GM23338 (cell line): ENCODE results near the gene SOWAHA. TPM values are rescaled to one million over a fixed set of nuclear protein-coding genes. Genes with fewer than 3 reads are reported as not detected.

Experiments used
- ATAC-seq: fragments of 200-7000 bp; cut with Tn5 transposase; 3 replicates; pipeline ENCODE4 v1.9.1; 2020
- DNase-seq: peaks from one replicate; pipeline ENCODE4 v3.0.0-alpha.2; 2015; ENCODE audit warnings: low spot score
- H2AFZ ChIP-seq: fragments of 200-600 bp; sonication (generic); 2 replicates; pipeline ENCODE4 v1.8.0; 2016; ENCODE audit warnings: antibody characterized with exemption, mild to moderate bottlenecking, moderate library complexity
- H3F3A ChIP-seq: fragments of 200-600 bp; sonication (generic); replicated peaks from 2 replicates; pipeline ENCODE4 v1.8.0; 2017; ENCODE audit warnings: antibody characterized with exemption, mixed run types, low read depth
- H3K27ac ChIP-seq: fragments of 200-600 bp; sonication (generic); 2 replicates; pipeline ENCODE4 v1.6.1; 2016; ENCODE audit warnings: low read depth
- H3K27me3 ChIP-seq: fragments of 200-600 bp; sonication (generic); 2 replicates; pipeline ENCODE4 v1.8.0; 2016; ENCODE audit warnings: mild to moderate bottlenecking, mixed run types, moderate library complexity; ENCODE audit not compliant: insufficient read depth
- H3K36me3 ChIP-seq: fragments of 200-600 bp; sonication (generic); 2 replicates; pipeline ENCODE4 v1.8.0; 2016; ENCODE audit warnings: mild to moderate bottlenecking; ENCODE audit not compliant: insufficient read depth
- H3K4me1 ChIP-seq: fragments of 200-600 bp; sonication (generic); 2 replicates; pipeline ENCODE4 v1.8.0; 2016; ENCODE audit warnings: mild to moderate bottlenecking, moderate library complexity; ENCODE audit not compliant: insufficient read depth
- H3K4me2 ChIP-seq: fragments of 200-600 bp; sonication (generic); 2 replicates; pipeline ENCODE4 v1.7.1; 2017; ENCODE audit warnings: mixed run types
- H3K4me3 ChIP-seq: fragments of 200-600 bp; sonication (generic); 2 replicates; pipeline ENCODE4 v1.6.1; 2016; ENCODE audit warnings: mixed run types
- H3K79me2 ChIP-seq: fragments of 200-600 bp; sonication (generic); replicated peaks from 2 replicates; pipeline ENCODE4 v1.8.0; 2017; ENCODE audit warnings: mild to moderate bottlenecking; ENCODE audit not compliant: insufficient read depth
- H3K9me2 ChIP-seq: fragments of 200-600 bp; sonication (generic); 2 replicates; pipeline ENCODE4 v1.8.0; 2017; ENCODE audit not compliant: insufficient read depth
- H4K20me1 ChIP-seq: fragments of 200-600 bp; sonication (generic); replicated peaks from 2 replicates; pipeline ENCODE4 v1.8.0; 2017; ENCODE audit warnings: mild to moderate bottlenecking; ENCODE audit not compliant: insufficient read depth
- H3K27ac Mint-ChIP-seq: 2 replicates; pipeline ENCODE4 v1.8.0; 2020; ENCODE audit warnings: inconsistent platforms, mild to moderate bottlenecking, moderate library complexity, mixed read lengths
- H3K27me3 Mint-ChIP-seq: 3 replicates; pipeline ENCODE4 v1.8.0; 2022; ENCODE audit warnings: low read depth, mild to moderate bottlenecking, moderate library complexity, mixed read lengths, inconsistent platforms; ENCODE audit not compliant: insufficient read depth, poor library complexity
- H3K36me3 Mint-ChIP-seq: 3 replicates; pipeline ENCODE4 v1.8.0; 2021; ENCODE audit warnings: low read depth, mild to moderate bottlenecking, inconsistent platforms, moderate library complexity, mixed read lengths
- H3K4me1 Mint-ChIP-seq: 3 replicates; pipeline ENCODE4 v1.8.0; 2020; ENCODE audit warnings: mild to moderate bottlenecking, inconsistent platforms, mixed read lengths
- H3K4me3 Mint-ChIP-seq: 3 replicates; pipeline ENCODE4 v1.8.0; 2021; ENCODE audit warnings: moderate library complexity, mild to moderate bottlenecking, inconsistent platforms, mixed read lengths
- H3K9me3 Mint-ChIP-seq: 3 replicates; pipeline ENCODE4 v1.8.0; 2020; ENCODE audit warnings: moderate library complexity, mild to moderate bottlenecking, inconsistent platforms, mixed read lengths
- EZH2 ChIP-seq: fragments of 200-600 bp; sonication (generic); IDR thresholded peaks from one replicate; pipeline ENCODE4 v1.8.0; 2017; ENCODE audit warnings: antibody characterized with exemption, mild to moderate bottlenecking, low read depth; ENCODE audit not compliant: unreplicated experiment
- EZH2phosphoT487 ChIP-seq: fragments of 200-600 bp; sonication (generic); IDR thresholded peaks from one replicate; pipeline ENCODE4 v1.8.1; 2018; ENCODE audit warnings: antibody characterized with exemption; ENCODE audit not compliant: unreplicated experiment
- JUNB ChIP-seq: IDR thresholded peaks from one replicate; pipeline ENCODE4 v1.6.1; 2016; ENCODE audit warnings: antibody characterized with exemption; ENCODE audit not compliant: unreplicated experiment
- NANOG ChIP-seq: IDR thresholded peaks from 2 replicates; pipeline ENCODE4 v1.6.1; 2016; ENCODE audit warnings: antibody characterized with exemption, borderline replicate concordance
- ZNF114 ChIP-seq: fragments of 250-450 bp; sonication (Bioruptor Pico); IDR thresholded peaks from 2 replicates; pipeline ENCODE4 v1.5.0; 2020; ENCODE audit warnings: mild to moderate bottlenecking, moderate library complexity
- ZNF331 ChIP-seq: fragments of 250-450 bp; sonication (Bioruptor Pico); IDR thresholded peaks from 2 replicates; pipeline ENCODE4 v1.5.0; 2020; ENCODE audit warnings: low read depth, mild to moderate bottlenecking, moderate library complexity
- polyA plus RNA-seq: library from polyadenylated mRNA; unstranded; fragments of >200 nt; fragmentation: Nextera tagmentation; extraction: Ambion mirVana; gene quantifications from 2 replicates; pipeline ENCODE4 v1.2.1, GENCODE V29; 2016
- total RNA-seq: library from RNA; depleted of rRNA; stranded (reverse); fragments of >200 nt; shearing (Covaris generic); gene quantifications from 2 replicates; pipeline ENCODE4 v1.2.3, GENCODE V29; 2014
- TF ChIP-seq, protein P1 (sequence below): IDR thresholded peaks from one replicate; pipeline ENCODE4 v1.6.1; 2018; ENCODE audit warnings: antibody characterized with exemption; ENCODE audit not compliant: unreplicated experiment
- TF ChIP-seq, protein P2 (sequence below), 2 experiments: fragments of 200-600 bp in 1 of 2; sonication (generic) in 1 of 2; conservative IDR thresholded peaks; 2 replicates each; pipeline versions ENCODE4 v1.5.1 to v1.6.1; 2016 to 2017; ENCODE audit warnings: antibody characterized with exemption in 2 of 2, low read depth in 2 of 2, mild to moderate bottlenecking in 2 of 2, moderate library complexity in 1 of 2
- TF ChIP-seq, protein P3 (sequence below): IDR thresholded peaks from 2 replicates; pipeline ENCODE4 v1.6.1; 2016; ENCODE audit warnings: antibody characterized with exemption

The SOWAHA gene
- total and polyA plus RNA-seq, 2 experiments from 2014 or later = 0.18 to 0.52 TPM

DNA sequence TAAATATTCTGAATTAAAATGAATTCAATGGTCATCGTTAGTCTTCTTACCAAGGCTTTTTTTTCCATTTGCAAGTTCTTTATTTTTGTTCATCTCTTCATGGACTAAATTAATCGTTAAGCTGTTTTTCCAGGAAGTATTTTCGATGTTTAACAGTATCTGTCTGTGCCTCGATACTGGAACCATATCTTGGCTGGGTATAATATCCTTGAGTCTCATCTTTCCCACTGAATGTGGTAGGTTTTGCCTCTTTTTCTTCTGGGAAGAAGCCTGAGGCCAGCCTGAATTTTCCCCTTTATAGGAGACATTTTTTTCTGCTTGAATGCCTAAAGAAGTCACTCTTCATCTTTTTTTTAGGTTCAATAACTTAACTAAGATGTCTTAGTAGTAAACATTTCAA lies 32.1 kb upstream of the SOWAHA start:
- no peak for TF ChIP-seq EZH2phosphoT487
- TF ChIP-seq, protein P1, sequence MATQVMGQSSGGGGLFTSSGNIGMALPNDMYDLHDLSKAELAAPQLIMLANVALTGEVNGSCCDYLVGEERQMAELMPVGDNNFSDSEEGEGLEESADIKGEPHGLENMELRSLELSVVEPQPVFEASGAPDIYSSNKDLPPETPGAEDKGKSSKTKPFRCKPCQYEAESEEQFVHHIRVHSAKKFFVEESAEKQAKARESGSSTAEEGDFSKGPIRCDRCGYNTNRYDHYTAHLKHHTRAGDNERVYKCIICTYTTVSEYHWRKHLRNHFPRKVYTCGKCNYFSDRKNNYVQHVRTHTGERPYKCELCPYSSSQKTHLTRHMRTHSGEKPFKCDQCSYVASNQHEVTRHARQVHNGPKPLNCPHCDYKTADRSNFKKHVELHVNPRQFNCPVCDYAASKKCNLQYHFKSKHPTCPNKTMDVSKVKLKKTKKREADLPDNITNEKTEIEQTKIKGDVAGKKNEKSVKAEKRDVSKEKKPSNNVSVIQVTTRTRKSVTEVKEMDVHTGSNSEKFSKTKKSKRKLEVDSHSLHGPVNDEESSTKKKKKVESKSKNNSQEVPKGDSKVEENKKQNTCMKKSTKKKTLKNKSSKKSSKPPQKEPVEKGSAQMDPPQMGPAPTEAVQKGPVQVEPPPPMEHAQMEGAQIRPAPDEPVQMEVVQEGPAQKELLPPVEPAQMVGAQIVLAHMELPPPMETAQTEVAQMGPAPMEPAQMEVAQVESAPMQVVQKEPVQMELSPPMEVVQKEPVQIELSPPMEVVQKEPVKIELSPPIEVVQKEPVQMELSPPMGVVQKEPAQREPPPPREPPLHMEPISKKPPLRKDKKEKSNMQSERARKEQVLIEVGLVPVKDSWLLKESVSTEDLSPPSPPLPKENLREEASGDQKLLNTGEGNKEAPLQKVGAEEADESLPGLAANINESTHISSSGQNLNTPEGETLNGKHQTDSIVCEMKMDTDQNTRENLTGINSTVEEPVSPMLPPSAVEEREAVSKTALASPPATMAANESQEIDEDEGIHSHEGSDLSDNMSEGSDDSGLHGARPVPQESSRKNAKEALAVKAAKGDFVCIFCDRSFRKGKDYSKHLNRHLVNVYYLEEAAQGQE = no peak
- TF ChIP-seq, protein P2, sequence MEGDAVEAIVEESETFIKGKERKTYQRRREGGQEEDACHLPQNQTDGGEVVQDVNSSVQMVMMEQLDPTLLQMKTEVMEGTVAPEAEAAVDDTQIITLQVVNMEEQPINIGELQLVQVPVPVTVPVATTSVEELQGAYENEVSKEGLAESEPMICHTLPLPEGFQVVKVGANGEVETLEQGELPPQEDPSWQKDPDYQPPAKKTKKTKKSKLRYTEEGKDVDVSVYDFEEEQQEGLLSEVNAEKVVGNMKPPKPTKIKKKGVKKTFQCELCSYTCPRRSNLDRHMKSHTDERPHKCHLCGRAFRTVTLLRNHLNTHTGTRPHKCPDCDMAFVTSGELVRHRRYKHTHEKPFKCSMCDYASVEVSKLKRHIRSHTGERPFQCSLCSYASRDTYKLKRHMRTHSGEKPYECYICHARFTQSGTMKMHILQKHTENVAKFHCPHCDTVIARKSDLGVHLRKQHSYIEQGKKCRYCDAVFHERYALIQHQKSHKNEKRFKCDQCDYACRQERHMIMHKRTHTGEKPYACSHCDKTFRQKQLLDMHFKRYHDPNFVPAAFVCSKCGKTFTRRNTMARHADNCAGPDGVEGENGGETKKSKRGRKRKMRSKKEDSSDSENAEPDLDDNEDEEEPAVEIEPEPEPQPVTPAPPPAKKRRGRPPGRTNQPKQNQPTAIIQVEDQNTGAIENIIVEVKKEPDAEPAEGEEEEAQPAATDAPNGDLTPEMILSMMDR (conservative IDR thresholded peaks at IDR 0.05; ENCODE audit: low read depth in 2 of 2) = no peak
- TF ChIP-seq JUNB = no peak
- TF ChIP-seq, protein P3, sequence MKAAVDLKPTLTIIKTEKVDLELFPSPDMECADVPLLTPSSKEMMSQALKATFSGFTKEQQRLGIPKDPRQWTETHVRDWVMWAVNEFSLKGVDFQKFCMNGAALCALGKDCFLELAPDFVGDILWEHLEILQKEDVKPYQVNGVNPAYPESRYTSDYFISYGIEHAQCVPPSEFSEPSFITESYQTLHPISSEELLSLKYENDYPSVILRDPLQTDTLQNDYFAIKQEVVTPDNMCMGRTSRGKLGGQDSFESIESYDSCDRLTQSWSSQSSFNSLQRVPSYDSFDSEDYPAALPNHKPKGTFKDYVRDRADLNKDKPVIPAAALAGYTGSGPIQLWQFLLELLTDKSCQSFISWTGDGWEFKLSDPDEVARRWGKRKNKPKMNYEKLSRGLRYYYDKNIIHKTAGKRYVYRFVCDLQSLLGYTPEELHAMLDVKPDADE = no peak
- TF ChIP-seq ZNF114 (CRISPR knock-in tag) = no peak
- TF ChIP-seq EZH2 = no peak
- no peak for TF ChIP-seq NANOG
- no peak for TF ChIP-seq ZNF331 (CRISPR knock-in tag)
- H3K4me2 ChIP-seq = no peak overlapping the region
- ATAC-seq (no peak), DNase-seq (no peak)
- no peaks in the 10 kb centered on the region for H4K20me1 ChIP-seq
- Mint-ChIP-seq H3K36me3 (no peaks in the 10 kb centered on the region), H3K4me3 (no peak overlapping the region), H3K9me3 (no peaks in the 10 kb centered on the region), H3K27me3 (peaks cover 22% of the 10 kb centered on the region), H3K27ac (no peak overlapping the region), H3K4me1 (peaks cover 16% of the 10 kb centered on the region)
- no peaks in the 10 kb centered on the region for H3K36me3 ChIP-seq
- no peaks in the 10 kb centered on the region for H3K9me2 ChIP-seq
- no peak overlapping the region for H3K4me3 ChIP-seq
- no peaks in the 10 kb centered on the region for H3F3A ChIP-seq
- no peak overlapping the region for H2AFZ ChIP-seq
- H3K79me2 ChIP-seq = no peaks in the 10 kb centered on the region
- peaks cover 60% of the 10 kb centered on the region for H3K27me3 ChIP-seq
- H3K27ac ChIP-seq = no peak overlapping the region
- peaks cover 12% of the 10 kb centered on the region for H3K4me1 ChIP-seq

DNA sequence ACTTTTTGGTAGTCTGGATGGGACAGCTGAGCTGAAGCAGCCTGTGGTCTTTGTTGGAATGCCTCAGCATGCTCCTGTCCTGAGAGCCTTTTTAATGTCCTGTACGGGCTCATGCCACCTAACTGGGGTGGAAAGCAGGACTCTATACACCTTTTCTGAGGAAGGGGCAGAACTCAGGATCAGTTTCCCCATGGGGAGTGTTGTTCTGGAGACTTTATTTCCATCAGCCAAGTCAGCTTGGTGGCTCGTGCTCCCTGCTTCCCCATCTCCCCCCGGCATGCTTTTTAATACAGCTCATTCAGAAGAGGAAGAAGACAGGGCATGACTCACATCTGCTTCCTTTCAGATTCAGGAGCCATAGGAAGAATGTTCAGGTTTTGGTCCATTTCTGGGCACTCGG lies 31.0 kb upstream of the SOWAHA start:
- no peak overlapping the region for H3K27ac ChIP-seq
- no peak for DNase-seq
- H2AFZ ChIP-seq = peak overlapping the region; percentile 28; the same call in 1 of the 2 replicates
- no peaks in the 10 kb centered on the region for H4K20me1 ChIP-seq
- no peak overlapping the region for H3K4me3 ChIP-seq
- H3K4me1 ChIP-seq = peaks cover 8% of the 10 kb centered on the region
- H3K36me3 ChIP-seq = no peaks in the 10 kb centered on the region
- no peaks in the 10 kb centered on the region for H3K79me2 ChIP-seq
- H3K9me2 ChIP-seq = no peaks in the 10 kb centered on the region
- Mint-ChIP-seq H3K4me3 (no peak overlapping the region), H3K27me3 (peaks cover 19% of the 10 kb centered on the region), H3K9me3 (no peaks in the 10 kb centered on the region), H3K36me3 (no peaks in the 10 kb centered on the region), H3K27ac (no peak overlapping the region), H3K4me1 (peaks cover 14% of the 10 kb centered on the region)
- H3K4me2 ChIP-seq = no peak overlapping the region
- TF ChIP-seq EZH2phosphoT487 (no peak), ZNF331 (CRISPR knock-in tag) (no peak)
- TF ChIP-seq, protein P3 = no peak
- no peaks in the 10 kb centered on the region for H3F3A ChIP-seq
- peaks cover 53% of the 10 kb centered on the region for H3K27me3 ChIP-seq
- no peak for ATAC-seq
